ENCODE data around the gene DUSP11. TPM values are rescaled to one million over a fixed set of nuclear protein-coding genes. Genes with fewer than 3 reads are reported as not detected.

The DUSP11 gene
- total RNA-seq, 1 experiment from 2014 or later: 22.9 TPM

- no peaks in the 10 kb centered on the region for H4K20me1 ChIP-seq (ENCODE audit: insufficient read depth)
- H3K36me3 ChIP-seq (ENCODE audit: control insufficient read depth in 1 of 2, insufficient read depth in 2 of 2, low read length in 2 of 2): peaks cover 0 to 4% of the 10 kb centered on the region in 2 experiments; a peak in 1 of 4 replicates
- H3K9ac ChIP-seq (ENCODE audit: low read length): no peak overlapping the region
- H3K79me2 ChIP-seq (ENCODE audit: insufficient read depth, low read length): no peaks in the 10 kb centered on the region
- H3K4me3 ChIP-seq (replicated peaks in 1 of 2; ENCODE audit: low read depth in 1 of 2, low read length in 2 of 2): no peak overlapping the region
- intact Hi-C loops (cut with micrococcal nuclease): no loop called here
- TF ChIP-seq RAD21 (IDR thresholded peaks at IDR 0.05; ENCODE audit: low read depth) (no peak), ZNF274 (IDR thresholded peaks at IDR 0.05; ENCODE audit: low read depth, low read length) (no peak), TCF7L2 (IDR thresholded peaks at IDR 0.05; ENCODE audit: borderline replicate concordance, extremely low read depth, insufficient read depth, insufficient read length) (no peak)
- no peak for DNase-seq (ENCODE audit: low read depth, low spot score)
- ATAC-seq: no peak
- ChIA-PET RAD21 (ENCODE audit: low non-redundant PET in 1 of 2, low total read pairs in 2 of 2, uncharacterized antibody in 2 of 2, unreplicated experiment in 2 of 2) (no interaction called here), POLR2A (no interaction called here), CTCF (no interaction called here)
- BruUV-seq (replicated peaks): no TSS peak
- no peaks in the 10 kb centered on the region for H3K4me1 ChIP-seq (ENCODE audit: control insufficient read depth in 1 of 2, insufficient read depth in 2 of 2, low read length in 2 of 2)
- H2AFZ ChIP-seq (ENCODE audit: low read depth, low read length, poor library complexity, severe bottlenecking): no peak overlapping the region
- no peak overlapping the region for H3K27ac ChIP-seq (ENCODE audit: low read depth, low read length)
- no peaks in the 10 kb centered on the region for H3K9me3 ChIP-seq (ENCODE audit: control insufficient read depth in 1 of 2, insufficient read depth in 1 of 2, low read depth in 1 of 2, low read length in 2 of 2)
- no peak overlapping the region for H3K4me2 ChIP-seq (ENCODE audit: low read length)
- no peaks in the 10 kb centered on the region for H3K9me2 ChIP-seq (ENCODE audit: insufficient read depth)
- no peaks in the 10 kb centered on the region for H3K27me3 ChIP-seq (ENCODE audit: insufficient read depth, low read length)
Observed at GRCh38 chr2:73746877-73747208, 33.1 kb downstream of the DUSP11 start.

DNA sequence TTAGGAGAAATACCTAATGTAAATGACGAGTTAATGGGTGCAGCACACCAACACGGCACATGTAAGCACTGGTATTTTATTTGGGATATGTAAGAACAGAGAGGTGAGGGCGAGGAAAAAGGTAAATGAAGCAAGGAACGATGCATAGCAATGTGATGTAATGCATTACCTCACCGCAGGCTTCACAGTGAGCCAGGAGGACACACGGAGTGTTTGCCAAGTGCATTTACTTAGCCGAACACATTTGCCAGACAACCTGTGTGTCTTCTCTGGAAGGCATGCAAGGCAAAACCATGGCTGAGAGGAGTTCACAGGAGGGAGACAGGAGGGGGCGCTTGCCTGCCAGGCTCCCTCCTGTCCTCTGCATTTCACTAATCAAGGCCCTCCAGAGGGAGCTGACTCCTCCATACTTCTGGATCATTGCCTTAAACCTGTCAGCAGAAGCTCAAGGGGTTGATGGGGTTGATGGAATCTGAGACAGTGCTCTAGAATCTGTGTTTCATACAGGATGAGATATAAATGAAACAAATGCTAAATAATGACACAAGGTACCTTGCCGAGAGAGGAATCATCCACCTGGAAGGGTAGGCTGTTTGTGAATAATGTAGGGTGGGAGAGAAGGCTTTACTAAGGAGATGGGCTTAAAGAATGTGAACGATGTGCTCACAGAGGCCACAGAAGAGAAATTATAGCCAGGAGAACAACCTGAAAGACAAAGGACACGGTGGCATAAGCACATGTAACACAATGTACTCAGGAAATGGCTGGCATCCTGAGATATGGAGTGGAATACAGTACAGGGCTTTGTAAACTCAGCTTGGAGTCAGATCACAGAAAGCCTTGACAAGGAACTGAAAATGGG lies 33.7 kb downstream of the DUSP11 start:
- Histone ChIP-seq H4K20me1 (ENCODE audit: insufficient read depth) (no peaks in the 10 kb centered on the region), H3K9me2 (ENCODE audit: insufficient read depth) (no peaks in the 10 kb centered on the region), H3K9ac (ENCODE audit: low read length) (no peak overlapping the region), H3K4me1 (ENCODE audit: control insufficient read depth in 1 of 2, insufficient read depth in 2 of 2, low read length in 2 of 2) (no peaks in the 10 kb centered on the region), H3K27ac (ENCODE audit: low read depth, low read length) (no peak overlapping the region), H2AFZ (ENCODE audit: low read depth, low read length, poor library complexity, severe bottlenecking) (no peak overlapping the region), H3K9me3 (ENCODE audit: control insufficient read depth in 1 of 2, insufficient read depth in 1 of 2, low read depth in 1 of 2, low read length in 2 of 2) (no peaks in the 10 kb centered on the region), H3K36me3 (ENCODE audit: control insufficient read depth in 1 of 2, insufficient read depth in 2 of 2, low read length in 2 of 2) (0 out of 4 replicates have a peak, but pooled peaks cover 0 to 4% of the 10 kb centered on the region in 2 experiments), H3K27me3 (ENCODE audit: insufficient read depth, low read length) (no peaks in the 10 kb centered on the region), H3K79me2 (ENCODE audit: insufficient read depth, low read length) (no peaks in the 10 kb centered on the region), H3K4me3 (replicated peaks in 1 of 2; ENCODE audit: low read depth in 1 of 2, low read length in 2 of 2) (no peak overlapping the region), H3K4me2 (ENCODE audit: low read length) (no peak overlapping the region)
- ChIA-PET CTCF (no interaction called here), RAD21 (ENCODE audit: low non-redundant PET in 1 of 2, low total read pairs in 2 of 2, uncharacterized antibody in 2 of 2, unreplicated experiment in 2 of 2) (no interaction called here), POLR2A (no interaction called here)
- intact Hi-C loops (cut with micrococcal nuclease): no loop called here
- no peak for DNase-seq (ENCODE audit: low read depth, low spot score)
- BruUV-seq (replicated peaks): no TSS peak
- TF ChIP-seq RAD21 (IDR thresholded peaks at IDR 0.05; ENCODE audit: low read depth): no peak
- TF ChIP-seq TCF7L2 (IDR thresholded peaks at IDR 0.05; ENCODE audit: borderline replicate concordance, extremely low read depth, insufficient read depth, insufficient read length): no peak
- TF ChIP-seq ZFX (IDR thresholded peaks at IDR 0.05): no peak
- no peak for TF ChIP-seq CEBPB (IDR thresholded peaks at IDR 0.05; ENCODE audit: low read depth)
- TF ChIP-seq POLR2AphosphoS5 (IDR thresholded peaks at IDR 0.05; ENCODE audit: low read depth, low read length): no peak
- TF ChIP-seq CBX3 (IDR thresholded peaks at IDR 0.05; ENCODE audit: low read depth): no peak
- no peak for TF ChIP-seq EZH2 (IDR thresholded peaks at IDR 0.05)
- no peak for TF ChIP-seq SRF (IDR thresholded peaks at IDR 0.05; ENCODE audit: low read depth)
- TF ChIP-seq, protein P1, sequence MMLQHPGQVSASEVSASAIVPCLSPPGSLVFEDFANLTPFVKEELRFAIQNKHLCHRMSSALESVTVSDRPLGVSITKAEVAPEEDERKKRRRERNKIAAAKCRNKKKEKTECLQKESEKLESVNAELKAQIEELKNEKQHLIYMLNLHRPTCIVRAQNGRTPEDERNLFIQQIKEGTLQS (IDR thresholded peaks at IDR 0.05): no peak
- no peak for TF ChIP-seq ZNF274 (IDR thresholded peaks at IDR 0.05; ENCODE audit: low read depth, low read length)
- no peak for ATAC-seq

All from HCT116 (cell line).